Right lobe of liver (tissue), 6 donors: ENCODE results near the gene SH3RF3. TPM values are rescaled to one million over a fixed set of nuclear protein-coding genes. Genes with fewer than 3 reads are reported as not detected.

Experiments
- ATAC-seq, 4 donors: fragments of 200-7000 bp; cut with Tn5 transposase; one replicate each; pipeline ENCODE4 v1.9.1; 2020; ENCODE audit warnings: mild to moderate bottlenecking in 4 of 4, moderate library complexity in 4 of 4
- DNase-seq, 3 donors: peaks; one replicate each; pipeline ENCODE4 v3.0.0-alpha.2; 2020
- H3K27ac ChIP-seq, 3 donors: fragments of 200-600 bp; one replicate each; pipeline ENCODE4 v1.8.0; 2022
- H3K27me3 ChIP-seq, 2 donors: fragments of 200-600 bp; one replicate each; pipeline ENCODE4 v1.8.0; 2022
- H3K36me3 ChIP-seq, 4 donors: fragments of 200-600 bp; sonication (generic) in 1 of 4; one replicate each; pipeline versions ENCODE4 v1.5.1 to v1.8.0; 2017 to 2022; ENCODE audit warnings: control low read depth in 1 of 4
- H3K4me1 ChIP-seq, 4 donors: fragments of 200-600 bp; sonication (generic) in 1 of 4; one replicate each; pipeline versions ENCODE4 v1.5.1 to v1.8.0; 2017 to 2022; ENCODE audit warnings: control low read depth in 1 of 4
- H3K4me3 ChIP-seq, 3 donors: fragments of 200-600 bp; one replicate each; pipeline ENCODE4 v1.8.0; 2022
- H3K9me3 ChIP-seq, 4 donors: fragments of 200-600 bp; sonication (generic) in 1 of 4; one replicate each; pipeline versions ENCODE4 v1.5.1 to v1.8.0; 2017 to 2022; ENCODE audit warnings: control low read depth in 1 of 4
- CTCF ChIP-seq, 4 donors: fragments of 200-600 bp in 3 of 4; fragments of 450-650 bp in 1 of 4; IDR thresholded peaks; one replicate each; pipeline versions ENCODE4 v1.5.1 to v1.8.0; 2016 to 2022; ENCODE audit warnings: antibody characterized with exemption in 4 of 4, mild to moderate bottlenecking in 2 of 4
- POLR2A ChIP-seq: fragments of 450-650 bp; IDR thresholded peaks from one replicate; pipeline ENCODE4 v1.6.1; 2017; ENCODE audit warnings: antibody characterized with exemption, mild to moderate bottlenecking
- WGBS: methylation state at CpG from one replicate; pipeline ENCODE4 v1.1.6; 2018; ENCODE audit warnings: low coverage, low lambda C conversion rate; ENCODE audit not compliant: insufficient coverage; ENCODE audit errors: missing lambda C conversion rate; 5-methylcytosine and 5-hydroxymethylcytosine counted together
- intact Hi-C, 2 donors: fragments of 100-400 bp; cut with DNase I; formaldehyde crosslinking; loops; one replicate each; pipeline versions ENCODE4 v1.11.2 to v1.14.1; 2022
- total RNA-seq, 6 experiments: library from RNA; depleted of rRNA in 2 of 6; stranded (reverse); fragments of >200 nt in 2 of 6; fragmentation: NEBNext Ultra II Directional in 3 of 6; extraction: Animal tissue kit (Norgen Biotek cat#: 25700) in 3 of 6; gene quantifications; one replicate each; pipeline versions ENCODE4 v1.1.0 to v1.2.4, GENCODE V29; 2016 to 2023
- donor health status: DM: no; HTN: yes; CAD: no.
- donor health status: DM: no; HTN: no; CAD: no.
- donor health status: DM: no; HTN: no; CAD: no.
- donor health status: DM: no; HTN: yes; CAD: no.
- donor health status: DM: no; HTN: yes; CAD: no.

Gene SH3RF3
- total RNA-seq, 6 experiments from 2014 or later = 0.68 to 1.6 (median 1.2) TPM

GRCh38 chr2:109460553-109461324 lies 331.7 kb downstream of the SH3RF3 start:
- 100% methylated on average over 1 of the region's 4 CpGs for WGBS
- H3K4me3 ChIP-seq = no peak overlapping the region
- TF ChIP-seq POLR2A = no peak
- TF ChIP-seq CTCF (IDR thresholded peaks at IDR 0.05) = no peak
- no peak overlapping the region for H3K27ac ChIP-seq
- peak in 1 of 3 donors; percentile 18 for DNase-seq
- H3K27me3 ChIP-seq = no peaks in the 10 kb centered on the region
- no peaks in the 10 kb centered on the region for H3K9me3 ChIP-seq
- no peaks in the 10 kb centered on the region for H3K4me1 ChIP-seq
- no peaks in the 10 kb centered on the region for H3K36me3 ChIP-seq
- no peak for ATAC-seq
- intact Hi-C loops = no loop called here

DNA sequence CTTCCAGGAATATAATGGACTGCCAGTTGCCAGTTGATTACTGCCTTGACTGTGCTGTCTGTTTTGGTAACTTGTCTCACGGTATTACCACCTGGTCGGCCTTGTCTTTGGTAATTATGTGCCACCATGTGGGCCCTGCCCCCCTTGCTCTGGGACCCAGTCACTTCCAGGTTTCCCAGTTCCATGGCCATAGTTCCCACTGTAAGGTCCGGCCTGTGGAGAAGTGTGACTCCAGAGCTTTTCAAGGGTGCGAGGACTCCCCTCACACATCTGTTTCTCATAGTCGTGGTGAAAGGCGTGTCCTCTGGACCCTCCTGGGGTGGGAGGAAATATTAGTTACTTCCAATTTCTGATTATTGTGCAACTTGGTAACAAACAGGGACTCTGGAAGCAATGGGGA lies 334.2 kb downstream of the SH3RF3 start:
- DNase-seq (peak in 1 of 3 donors; percentile 13), ATAC-seq (no peak)
- H3K9me3 ChIP-seq = no peaks in the 10 kb centered on the region
- H3K27ac ChIP-seq = no peak overlapping the region
- no peaks in the 10 kb centered on the region for H3K36me3 ChIP-seq
- no peak overlapping the region for H3K4me3 ChIP-seq
- no peaks in the 10 kb centered on the region for H3K27me3 ChIP-seq
- 66% methylated on average over 4 of the region's 6 CpGs for WGBS
- no peak for TF ChIP-seq CTCF (IDR thresholded peaks at IDR 0.05)
- TF ChIP-seq POLR2A = no peak
- H3K4me1 ChIP-seq = no peaks in the 10 kb centered on the region
- intact Hi-C loops = no loop called here

DNA sequence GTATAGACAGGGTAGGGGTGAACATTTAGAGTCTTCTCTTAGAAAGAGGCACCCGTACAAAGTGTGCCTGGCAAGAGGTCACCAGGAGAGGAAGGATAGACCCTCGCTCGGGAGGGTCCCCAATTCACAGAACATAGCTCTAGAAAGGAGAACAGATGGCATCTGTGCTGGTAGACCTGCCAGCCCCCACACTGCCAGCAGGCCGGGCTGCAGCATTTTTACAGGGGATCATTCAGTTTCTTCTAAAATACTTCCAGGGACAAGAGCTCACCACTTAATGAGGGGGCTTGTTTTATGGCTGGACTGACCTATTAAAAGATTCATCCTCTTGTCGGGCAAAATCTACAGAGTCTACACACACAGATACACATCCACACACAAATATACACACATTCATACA lies 334.9 kb downstream of the SH3RF3 start:
- WGBS = 90% methylated on average over 4 of the region's 5 CpGs
- Histone ChIP-seq H3K4me3 (no peak overlapping the region), H3K27ac (no peak overlapping the region), H3K27me3 (no peaks in the 10 kb centered on the region), H3K9me3 (no peaks in the 10 kb centered on the region), H3K36me3 (no peaks in the 10 kb centered on the region), H3K4me1 (no peaks in the 10 kb centered on the region)
- no peak for TF ChIP-seq CTCF (IDR thresholded peaks at IDR 0.05)
- TF ChIP-seq POLR2A = no peak
- ATAC-seq (no peak), DNase-seq (no peak)
- intact Hi-C loops = no loop called here

GRCh38 chr2:109466674-109467575 lies 337.9 kb downstream of the SH3RF3 start:
- Histone ChIP-seq H3K4me3 (no peak overlapping the region), H3K27me3 (no peaks in the 10 kb centered on the region), H3K4me1 (no peaks in the 10 kb centered on the region), H3K36me3 (no peaks in the 10 kb centered on the region), H3K9me3 (no peaks in the 10 kb centered on the region), H3K27ac (no peak overlapping the region)
- DNase-seq (peak in 1 of 3 donors; percentile 22), ATAC-seq (no peak)
- TF ChIP-seq POLR2A (no peak), CTCF (IDR thresholded peaks at IDR 0.05) (no peak)
- 74% methylated on average over 7 of the region's 8 CpGs for WGBS
- intact Hi-C loops = no loop called here
